Aorta (tissue), 5 donors: Measurements from ENCODE around the gene NSF. TPM values are rescaled to one million over a fixed set of nuclear protein-coding genes. Genes with fewer than 3 reads are reported as not detected.
A peak's percentile ranks its signal among the peaks of the same experiment; 100 is the strongest.
"Not testable (repeated sequence)": the region's sequence is repeated elsewhere in the genome, so short reads cannot be mapped to it uniquely, and the experiment has no call there.

ENCODE experiments used
- ATAC-seq: fragments of 200-7000 bp; cut with Tn5 transposase; one replicate; pipeline ENCODE4 v1.9.1; 2022; ENCODE audit warnings: moderate library complexity; ENCODE audit not compliant: low FRiP score
- DNase-seq, 2 donors: peaks; one replicate each; pipeline ENCODE4 v3.0.0-alpha.2; 2020
- H3K27ac ChIP-seq, 2 donors: one replicate each; pipeline ENCODE4 v1.5.1; 2013; ENCODE audit warnings: low read length in 2 of 2, mild to moderate bottlenecking in 2 of 2, moderate library complexity in 2 of 2, control low read depth in 1 of 2, inconsistent platforms in 1 of 2, low read depth in 1 of 2
- H3K27me3 ChIP-seq, 2 donors: one replicate each; pipeline ENCODE4 v1.6.1; 2013; ENCODE audit warnings: control low read depth in 1 of 2, low read length in 1 of 2, mild to moderate bottlenecking in 1 of 2, moderate library complexity in 1 of 2; ENCODE audit not compliant: insufficient read depth in 2 of 2, control insufficient read depth in 1 of 2
- H3K36me3 ChIP-seq, 2 donors: one replicate each; pipeline ENCODE4 v1.6.1; 2013; ENCODE audit warnings: control low read depth in 1 of 2, low read length in 1 of 2, mild to moderate bottlenecking in 1 of 2; ENCODE audit not compliant: insufficient read depth in 2 of 2, control insufficient read depth in 1 of 2
- H3K4me1 ChIP-seq, 2 donors: one replicate each; pipeline ENCODE4 v1.6.1; 2013; ENCODE audit warnings: low read length in 2 of 2, control low read depth in 1 of 2, mild to moderate bottlenecking in 1 of 2, moderate library complexity in 1 of 2; ENCODE audit not compliant: insufficient read depth in 2 of 2, control insufficient read depth in 1 of 2
- H3K4me3 ChIP-seq, 2 donors: one replicate each; pipeline ENCODE4 v1.5.1; 2013; ENCODE audit warnings: low read length in 2 of 2, control low read depth in 1 of 2, mild to moderate bottlenecking in 1 of 2
- H3K9me3 ChIP-seq: one replicate; pipeline ENCODE4 v1.6.1; 2013; ENCODE audit warnings: mild to moderate bottlenecking, low read length; ENCODE audit not compliant: control insufficient read depth
- WGBS, 2 donors: extraction: QIAGEN DNeasy Blood & Tissue Kit; methylation state at CpG; one replicate each; pipeline ENCODE4 v1.1.7; 2013; 5-methylcytosine and 5-hydroxymethylcytosine counted together
- intact Hi-C, 2 donors: fragments of 100-400 bp; cut with DNase I; formaldehyde crosslinking; loops; one replicate each; pipeline versions ENCODE4 v1.14.2 to v1.15.0; 2022
- polyA plus RNA-seq, 2 donors: library from polyadenylated mRNA; stranded (reverse); fragments of 200-250 nt; gene quantifications; one replicate each; pipeline ENCODE4 v1.2.3, GENCODE V29; 2013
- total RNA-seq, 2 donors: library from RNA; stranded (reverse); fragmentation: NEBNext Ultra II Directional; extraction: Animal tissue kit (Norgen Biotek cat#: 25700); gene quantifications; one replicate each; pipeline ENCODE4 v1.2.1, GENCODE V29; 2021
- donor health status: healthy with polysubstance abuse.
- donor health status: Bipolar disorder and iron deficiency.
- donor health status: DM: no; HTN: no; CAD: no.
- donor health status: DM: no; HTN: no; CAD: no.
- donor health status: DM: yes; HTN: yes; CAD: no.

The NSF gene
- total and polyA plus RNA-seq, 4 donors = 10.6 to 34.5 (median 22.9) TPM

GRCh38 chr17:46763416-46763815 lies 172.9 kb downstream of the NSF start:
- no peak overlapping the region for H3K4me3 ChIP-seq
- H3K27ac ChIP-seq = no peak overlapping the region
- no peaks in the 10 kb centered on the region for H3K9me3 ChIP-seq
- intact Hi-C loops = no loop called here
- DNase-seq = no peak
- H3K36me3 ChIP-seq = no peaks in the 10 kb centered on the region
- ATAC-seq = no peak
- H3K27me3 ChIP-seq = no peaks in the 10 kb centered on the region
- 91 to 92% methylated on average over 3 of the region's 3 CpGs for WGBS, 2 donors
- H3K4me1 ChIP-seq = no peaks in the 10 kb centered on the region

GRCh38 chr17:46764000-46764708 lies 173.7 kb downstream of the NSF start:
- ATAC-seq = no peak
- H3K27me3 ChIP-seq = no peaks in the 10 kb centered on the region
- intact Hi-C loops = no loop called here
- no peak overlapping the region for H3K27ac ChIP-seq
- WGBS, 2 donors = 82 to 85% methylated on average over 12 of the region's 12 CpGs
- no peak overlapping the region for H3K4me3 ChIP-seq
- H3K9me3 ChIP-seq = no peaks in the 10 kb centered on the region
- no peaks in the 10 kb centered on the region for H3K4me1 ChIP-seq
- no peaks in the 10 kb centered on the region for H3K36me3 ChIP-seq
- DNase-seq = no peak

- 55 to 56% methylated on average over 13 of the region's 13 CpGs for WGBS, 2 donors
- Histone ChIP-seq H3K4me1 (no peaks in the 10 kb centered on the region), H3K4me3 (no peak overlapping the region), H3K36me3 (no peaks in the 10 kb centered on the region), H3K27ac (no peak overlapping the region), H3K27me3 (no peaks in the 10 kb centered on the region), H3K9me3 (no peaks in the 10 kb centered on the region)
- intact Hi-C loops = no loop called here
- ATAC-seq = peak; percentile 33
- DNase-seq = no peak
These were observed 174.4 kb downstream of the NSF start for GRCh38 chr17:46764709-46765401.

- Histone ChIP-seq H3K9me3 (no peaks in the 10 kb centered on the region), H3K27me3 (no peaks in the 10 kb centered on the region), H3K27ac (no peak overlapping the region), H3K4me1 (no peaks in the 10 kb centered on the region), H3K4me3 (no peak overlapping the region), H3K36me3 (no peaks in the 10 kb centered on the region)
- 96% methylated on average over 12 of the region's 12 CpGs for WGBS, 2 donors
- ATAC-seq (no peak), DNase-seq (peak in 1 of 2 donors; percentile 62)
- intact Hi-C loops = no loop called here
These were observed 175.0 kb downstream of the NSF start for GRCh38 chr17:46765453-46765852.

GRCh38 chr17:46766493-46767491 lies 176.3 kb downstream of the NSF start:
- intact Hi-C loops = no loop called here
- DNase-seq (no peak), ATAC-seq (no peak)
- 94% methylated on average over 21 of the region's 21 CpGs for WGBS, 2 donors
- Histone ChIP-seq H3K36me3 (no peaks in the 10 kb centered on the region), H3K9me3 (no peaks in the 10 kb centered on the region), H3K27ac (no peak overlapping the region), H3K4me3 (no peak overlapping the region), H3K4me1 (no peaks in the 10 kb centered on the region), H3K27me3 (no peaks in the 10 kb centered on the region)

- Histone ChIP-seq H3K4me1 (no peaks in the 10 kb centered on the region), H3K4me3 (no peak overlapping the region), H3K36me3 (no peaks in the 10 kb centered on the region), H3K27ac (no peak overlapping the region), H3K27me3 (no peaks in the 10 kb centered on the region), H3K9me3 (no peaks in the 10 kb centered on the region)
- WGBS, 2 donors = 93 to 94% methylated on average over 15 of the region's 15 CpGs
- DNase-seq (no peak), ATAC-seq (no peak)
- intact Hi-C loops = no loop called here
These were observed 178.0 kb downstream of the NSF start for GRCh38 chr17:46768540-46768870.

GRCh38 chr17:46768896-46769295 lies 178.4 kb downstream of the NSF start:
- H3K4me1 ChIP-seq, DNase-seq, H3K27ac ChIP-seq, H3K9me3 ChIP-seq, H3K27me3 ChIP-seq, H3K4me3 ChIP-seq, H3K36me3 ChIP-seq, ATAC-seq, intact Hi-C loops: not testable (repeated sequence)
- 96 to 97% methylated on average over 14 of the region's 14 CpGs for WGBS, 2 donors

GRCh38 chr17:46769531-46770438 lies 179.3 kb downstream of the NSF start:
- 7 to 11% methylated on average over 51 to 56 of the region's 56 CpGs for WGBS, 2 donors

More at GRCh38 chr17:46769531-46770438, 179.3 kb downstream of the NSF start:
- no peak for ATAC-seq
- intact Hi-C loops = no loop called here
- Histone ChIP-seq H3K27me3 (no peaks in the 10 kb centered on the region), H3K4me3 (no peak overlapping the region), H3K36me3 (no peaks in the 10 kb centered on the region), H3K4me1 (no peaks in the 10 kb centered on the region), H3K9me3 (no peaks in the 10 kb centered on the region), H3K27ac (no peak overlapping the region)
- DNase-seq = peak in 1 of 2 donors; percentile 78
